Body of pancreas (tissue), 4 donors: Measurements from ENCODE around the gene WNT10A.

Experiments
- POLR2A ChIP-seq, 3 donors: fragments of 450-650 bp; IDR thresholded peaks; one replicate each; pipeline ENCODE4 v1.6.1; 2016; ENCODE audit warnings: antibody characterized with exemption in 3 of 3, mild to moderate bottlenecking in 2 of 3
- TF ChIP-seq, protein P1 (sequence below), 7 experiments: fragments of 450-650 bp in 4 of 7; fragments of 200-600 bp in 3 of 7; sonication (generic) in 3 of 7; IDR thresholded peaks; one replicate each; pipeline ENCODE4 v1.5.1; 2016 to 2019; ENCODE audit warnings: antibody characterized with exemption in 7 of 7

DNA sequence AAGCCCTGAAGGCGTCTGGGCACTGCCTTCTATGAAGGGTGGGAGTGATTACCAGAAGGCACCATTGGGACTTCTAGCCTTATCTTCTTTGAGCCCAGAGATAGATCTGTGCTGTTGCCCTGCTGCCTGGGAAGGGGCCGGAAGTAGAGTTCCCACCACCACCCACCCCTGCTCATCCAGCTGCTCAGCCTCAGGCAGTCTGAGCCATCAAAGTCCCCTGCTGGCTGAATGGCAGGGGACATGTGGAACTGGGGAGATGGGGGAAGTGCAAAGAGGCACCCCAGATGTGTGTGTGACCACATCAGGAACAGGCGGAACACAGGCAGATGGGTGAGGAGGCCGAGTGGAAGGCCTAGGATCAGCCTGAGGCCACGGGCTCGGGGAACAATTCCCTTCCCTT lies 3.3 kb upstream of the WNT10A start:
- TF ChIP-seq, protein P1, sequence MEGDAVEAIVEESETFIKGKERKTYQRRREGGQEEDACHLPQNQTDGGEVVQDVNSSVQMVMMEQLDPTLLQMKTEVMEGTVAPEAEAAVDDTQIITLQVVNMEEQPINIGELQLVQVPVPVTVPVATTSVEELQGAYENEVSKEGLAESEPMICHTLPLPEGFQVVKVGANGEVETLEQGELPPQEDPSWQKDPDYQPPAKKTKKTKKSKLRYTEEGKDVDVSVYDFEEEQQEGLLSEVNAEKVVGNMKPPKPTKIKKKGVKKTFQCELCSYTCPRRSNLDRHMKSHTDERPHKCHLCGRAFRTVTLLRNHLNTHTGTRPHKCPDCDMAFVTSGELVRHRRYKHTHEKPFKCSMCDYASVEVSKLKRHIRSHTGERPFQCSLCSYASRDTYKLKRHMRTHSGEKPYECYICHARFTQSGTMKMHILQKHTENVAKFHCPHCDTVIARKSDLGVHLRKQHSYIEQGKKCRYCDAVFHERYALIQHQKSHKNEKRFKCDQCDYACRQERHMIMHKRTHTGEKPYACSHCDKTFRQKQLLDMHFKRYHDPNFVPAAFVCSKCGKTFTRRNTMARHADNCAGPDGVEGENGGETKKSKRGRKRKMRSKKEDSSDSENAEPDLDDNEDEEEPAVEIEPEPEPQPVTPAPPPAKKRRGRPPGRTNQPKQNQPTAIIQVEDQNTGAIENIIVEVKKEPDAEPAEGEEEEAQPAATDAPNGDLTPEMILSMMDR (IDR thresholded peaks at IDR 0.05) = no peak
- no peak for TF ChIP-seq POLR2A (IDR thresholded peaks at IDR 0.05)
